Fibroblast of the aortic adventitia (primary cell): ENCODE measurements around the gene TCIRG1. TPM values are rescaled to one million over a fixed set of nuclear protein-coding genes. Genes with fewer than 3 reads are reported as not detected.

Source experiments
- DNase-seq: peaks from one replicate; pipeline ENCODE4 v3.0.0-alpha.2; 2010; ENCODE audit warnings: low read depth
- H3K4me3 ChIP-seq: 2 replicates; pipeline ENCODE4 v1.5.1; 2011; ENCODE audit warnings: low read depth, mild to moderate bottlenecking, control low read depth, low read length, moderate library complexity
- total RNA-seq: library from RNA; depleted of rRNA; stranded (reverse); fragments of >200 nt; gene quantifications from 2 replicates; pipeline ENCODE4 v1.2.3, GENCODE V29; 2012; ENCODE audit warnings: low replicate concordance
- TF ChIP-seq, protein P1 (sequence below): IDR thresholded peaks from 2 replicates; pipeline ENCODE4 v1.5.1; 2011; ENCODE audit warnings: mild to moderate bottlenecking, low read length, control low read depth, inconsistent platforms; ENCODE audit not compliant: insufficient read depth

The TCIRG1 gene
- total RNA-seq, 1 donor = 76.0 TPM

DNA sequence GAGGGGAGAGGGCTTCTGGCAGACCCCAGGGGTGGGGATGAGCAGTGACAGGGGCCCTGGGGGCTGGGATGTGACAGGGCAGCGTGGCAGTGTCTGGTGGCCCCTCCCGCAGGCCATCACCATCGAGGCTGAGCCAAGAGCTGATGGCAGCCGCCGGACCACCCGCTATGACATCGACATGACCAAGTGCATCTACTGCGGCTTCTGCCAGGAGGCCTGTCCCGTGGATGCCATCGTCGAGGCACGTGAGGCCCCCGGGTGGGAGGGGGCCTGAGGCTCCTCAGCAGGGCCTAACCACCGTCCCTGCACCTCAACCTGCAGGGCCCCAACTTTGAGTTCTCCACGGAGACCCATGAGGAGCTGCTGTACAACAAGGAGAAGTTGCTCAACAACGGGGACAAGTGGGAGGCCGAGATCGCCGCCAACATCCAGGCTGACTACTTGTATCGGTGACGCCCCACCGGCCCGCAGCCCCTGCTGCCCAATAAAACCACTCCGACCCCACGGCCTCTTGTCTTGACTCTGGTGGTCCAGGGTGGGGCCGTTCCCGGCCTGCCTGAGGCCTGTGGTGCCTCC, 2.6 kb upstream of the TCIRG1 start:
- no peak overlapping the region for H3K4me3 ChIP-seq
- no peak for DNase-seq
- TF ChIP-seq, protein P1, sequence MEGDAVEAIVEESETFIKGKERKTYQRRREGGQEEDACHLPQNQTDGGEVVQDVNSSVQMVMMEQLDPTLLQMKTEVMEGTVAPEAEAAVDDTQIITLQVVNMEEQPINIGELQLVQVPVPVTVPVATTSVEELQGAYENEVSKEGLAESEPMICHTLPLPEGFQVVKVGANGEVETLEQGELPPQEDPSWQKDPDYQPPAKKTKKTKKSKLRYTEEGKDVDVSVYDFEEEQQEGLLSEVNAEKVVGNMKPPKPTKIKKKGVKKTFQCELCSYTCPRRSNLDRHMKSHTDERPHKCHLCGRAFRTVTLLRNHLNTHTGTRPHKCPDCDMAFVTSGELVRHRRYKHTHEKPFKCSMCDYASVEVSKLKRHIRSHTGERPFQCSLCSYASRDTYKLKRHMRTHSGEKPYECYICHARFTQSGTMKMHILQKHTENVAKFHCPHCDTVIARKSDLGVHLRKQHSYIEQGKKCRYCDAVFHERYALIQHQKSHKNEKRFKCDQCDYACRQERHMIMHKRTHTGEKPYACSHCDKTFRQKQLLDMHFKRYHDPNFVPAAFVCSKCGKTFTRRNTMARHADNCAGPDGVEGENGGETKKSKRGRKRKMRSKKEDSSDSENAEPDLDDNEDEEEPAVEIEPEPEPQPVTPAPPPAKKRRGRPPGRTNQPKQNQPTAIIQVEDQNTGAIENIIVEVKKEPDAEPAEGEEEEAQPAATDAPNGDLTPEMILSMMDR = no peak

GRCh38 chr11:68036717-68037239, 2.0 kb upstream of the TCIRG1 start:
- H3K4me3 ChIP-seq = no peak overlapping the region
- TF ChIP-seq, protein P1 = no peak
- no peak for DNase-seq

DNA sequence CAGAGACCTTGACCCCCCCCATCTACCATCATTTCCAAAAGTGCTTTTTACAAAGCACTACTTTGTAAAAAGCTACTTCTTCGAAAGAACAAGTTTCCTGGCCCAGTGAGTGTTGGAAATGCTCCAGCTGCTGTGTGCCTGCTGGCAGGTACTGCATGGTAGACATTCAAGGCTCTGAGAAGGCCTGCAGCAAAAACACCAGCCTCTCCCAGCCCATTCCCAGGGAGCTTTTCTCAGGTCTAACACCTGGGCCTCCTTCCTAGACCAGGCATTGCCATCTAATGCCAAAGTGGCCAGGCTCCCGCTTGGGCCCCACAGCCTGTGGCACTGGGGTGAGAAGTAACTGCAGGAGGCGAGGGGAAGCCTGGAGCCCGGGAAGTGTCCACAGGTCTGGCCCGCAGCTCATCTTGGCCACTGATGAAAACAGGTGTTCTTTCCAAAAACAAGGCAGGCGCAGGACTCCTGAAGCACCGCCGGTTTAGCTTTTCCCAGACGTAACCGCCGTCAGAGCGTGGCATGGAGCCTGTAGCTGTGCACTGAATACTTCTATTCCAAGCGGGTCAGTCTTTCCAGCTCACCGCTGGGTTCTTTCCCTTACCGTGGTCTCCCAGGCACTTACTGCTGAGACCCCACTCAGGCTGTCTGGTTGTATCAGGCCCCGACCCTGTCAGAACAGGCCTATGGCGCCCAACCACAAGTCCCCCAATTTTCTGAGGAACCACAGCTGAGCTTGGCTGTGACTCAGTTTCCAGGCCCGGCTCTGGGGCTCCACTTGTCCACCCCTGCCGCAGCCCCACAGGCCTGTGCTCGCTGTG, 1.2 kb upstream of the TCIRG1 start:
- TF ChIP-seq, protein P1 = no peak

GRCh38 chr11:68038226-68038717, 553 bp upstream of the TCIRG1 start:
- DNase-seq = no peak
- peak overlapping the region; percentile 79 for H3K4me3 ChIP-seq
- TF ChIP-seq, protein P1 = no peak

More for the DNA sequence above, 1.2 kb upstream of the TCIRG1 start:
- H3K4me3 ChIP-seq = no peak overlapping the region
- no peak for DNase-seq

DNA sequence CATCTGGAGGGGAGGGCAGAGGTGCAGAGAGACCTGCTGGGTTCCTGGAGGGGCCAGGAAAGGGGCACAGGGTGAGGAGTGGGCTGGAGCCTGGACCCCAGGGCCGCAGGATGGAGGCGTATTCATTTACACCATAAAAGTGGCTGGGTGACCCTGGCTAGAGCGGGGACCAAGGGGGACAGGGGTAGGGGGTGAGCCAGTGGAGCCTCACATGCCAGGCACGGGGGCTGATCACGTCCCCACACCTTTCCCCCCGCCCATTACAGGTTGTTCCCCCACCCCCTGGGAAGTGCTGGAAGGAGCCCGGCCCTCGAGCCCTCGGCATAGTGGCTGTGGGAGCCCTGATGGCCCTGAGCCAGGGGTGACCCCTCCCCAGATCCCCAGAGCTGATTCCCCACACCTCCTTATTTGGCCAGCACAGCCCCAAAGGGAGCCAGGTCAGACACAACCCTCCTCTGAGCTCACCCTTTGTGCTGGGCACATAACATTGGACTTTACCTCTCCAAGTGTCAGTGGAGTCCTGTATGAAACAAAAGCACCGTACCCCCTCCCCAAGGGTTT, 781 bp downstream of the TCIRG1 start:
- H3K4me3 ChIP-seq = peak overlapping the region; percentile 79
- no peak for DNase-seq
- TF ChIP-seq, protein P1 = no peak

DNA sequence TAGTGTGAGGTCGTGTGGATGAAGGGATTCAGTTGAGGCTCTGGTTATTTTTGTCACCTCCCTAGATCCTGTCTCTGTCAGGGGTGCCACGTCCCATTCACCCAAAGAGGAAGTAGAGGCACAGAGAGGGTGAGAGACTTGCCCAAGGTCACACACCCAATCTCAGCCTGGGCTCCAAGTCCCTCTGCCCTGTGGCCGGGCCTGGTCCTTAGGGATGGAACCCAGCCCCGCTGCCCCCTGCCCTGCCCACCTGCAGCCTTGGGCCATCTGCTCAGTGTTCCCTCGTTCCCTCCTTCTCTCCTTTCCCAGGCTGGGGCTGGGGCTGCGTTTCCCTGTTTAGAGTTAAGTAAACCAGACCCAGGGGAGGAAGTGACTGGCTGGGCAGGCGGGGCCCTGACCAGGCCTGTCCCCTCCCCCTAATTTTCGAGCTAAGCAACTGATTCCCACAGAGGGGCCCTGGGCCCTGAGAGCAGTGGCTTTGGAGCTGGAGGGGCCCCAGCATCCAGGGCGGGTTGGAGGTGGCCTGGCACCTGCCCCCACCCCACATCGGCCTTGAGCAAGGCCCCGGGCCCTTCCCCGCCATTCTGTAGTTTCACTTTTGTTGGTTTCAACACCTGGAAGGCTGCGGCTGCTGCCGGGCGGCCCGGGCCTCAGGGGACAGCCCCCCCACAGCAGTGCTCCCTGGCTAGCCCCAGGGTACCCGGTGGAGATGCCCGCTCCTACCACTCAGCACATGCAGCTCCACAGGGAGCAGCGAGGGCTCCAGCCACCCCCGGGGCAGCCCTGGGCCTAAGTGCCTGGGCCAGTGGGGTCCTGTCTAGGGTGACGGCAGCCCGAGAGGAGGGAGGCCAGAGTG, 1.5 kb downstream of the TCIRG1 start:
- H3K4me3 ChIP-seq = peak overlapping the region; percentile 79
- peak; percentile 69 for DNase-seq
- TF ChIP-seq, protein P1 = no peak
